Gastroesophageal sphincter (tissue), 3 donors: ENCODE data around the gene CTSZ.

Experiments used
- CTCF ChIP-seq, 4 experiments: fragments of 200-600 bp in 2 of 4; fragments of 450-650 bp in 2 of 4; sonication (generic) in 1 of 4; IDR thresholded peaks; one replicate each; pipeline ENCODE4 v1.5.1; 2017 to 2019; ENCODE audit warnings: antibody characterized with exemption in 4 of 4, mild to moderate bottlenecking in 2 of 4, moderate library complexity in 2 of 4
- EP300 ChIP-seq: sonication (generic); formaldehyde crosslinking; IDR thresholded peaks from one replicate; pipeline ENCODE4 v1.6.1; 2017; ENCODE audit warnings: antibody characterized with exemption, mild to moderate bottlenecking
- POLR2A ChIP-seq, 2 donors: fragments of 450-650 bp; IDR thresholded peaks; one replicate each; pipeline ENCODE4 v1.6.1; 2017; ENCODE audit warnings: antibody characterized with exemption in 2 of 2, mild to moderate bottlenecking in 2 of 2, moderate library complexity in 1 of 2
- POLR2AphosphoS5 ChIP-seq: sonication (generic); formaldehyde crosslinking; IDR thresholded peaks from one replicate; pipeline ENCODE4 v1.6.1; 2017; ENCODE audit warnings: antibody characterized with exemption

- TF ChIP-seq POLR2A (IDR thresholded peaks at IDR 0.05): no peak
- TF ChIP-seq CTCF (IDR thresholded peaks at IDR 0.05): no peak
- TF ChIP-seq EP300: no peak
- TF ChIP-seq POLR2AphosphoS5: peak; percentile 21
Measured at GRCh38 chr20:59020938-59021551, 14.0 kb upstream of the CTSZ start.
